ENCODE results near the gene SPNS1.

SPNS1 gene

DNA sequence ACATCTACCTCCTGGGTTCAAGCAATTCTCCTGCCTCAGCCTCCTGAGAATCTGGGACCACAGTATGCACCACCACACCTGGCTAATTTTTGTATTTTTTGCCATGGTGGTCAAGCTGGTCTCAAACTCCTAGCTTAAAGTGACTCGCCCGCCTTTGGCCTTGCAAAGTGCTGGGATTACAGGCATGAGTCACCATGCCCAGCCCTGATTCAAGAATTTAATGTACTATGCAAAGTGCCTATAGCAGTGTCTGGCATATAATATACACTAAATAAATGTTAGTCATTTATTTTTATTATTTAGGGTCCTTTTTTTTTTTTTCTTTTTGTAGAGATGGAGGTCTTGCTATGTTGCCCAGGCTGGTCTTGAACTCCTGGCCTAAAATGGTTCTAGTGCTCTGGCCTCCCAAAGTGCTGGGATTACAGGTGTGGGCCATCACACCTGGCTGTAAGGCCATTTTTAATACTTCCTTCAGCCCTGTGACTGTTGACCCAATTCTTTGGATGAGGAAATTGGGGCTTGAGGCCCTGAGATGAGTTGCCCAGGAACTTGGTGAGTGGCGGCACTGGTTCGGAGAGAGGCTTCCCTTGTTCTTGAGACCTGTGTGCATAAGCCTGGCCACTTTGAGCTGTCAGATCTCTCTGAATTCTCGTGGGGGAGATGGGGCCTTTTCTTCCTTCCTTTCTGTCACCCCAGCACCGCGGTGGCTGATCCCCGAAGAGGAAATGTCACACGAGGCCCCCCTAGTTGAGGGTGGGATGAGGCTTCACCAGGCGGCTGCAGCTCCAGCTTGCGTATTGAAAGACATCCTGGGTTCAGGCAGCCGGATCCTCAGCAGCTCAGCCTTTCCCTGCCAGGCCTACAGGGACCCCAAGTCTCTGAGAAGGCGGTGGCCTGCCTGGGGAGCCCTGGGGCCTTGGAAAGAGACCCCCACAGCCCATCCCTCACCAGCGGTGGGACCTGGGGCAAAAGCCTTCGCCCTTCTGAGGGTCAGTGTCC lies 49.0 kb downstream of the SPNS1 start:
- TF ChIP-seq, protein P1, sequence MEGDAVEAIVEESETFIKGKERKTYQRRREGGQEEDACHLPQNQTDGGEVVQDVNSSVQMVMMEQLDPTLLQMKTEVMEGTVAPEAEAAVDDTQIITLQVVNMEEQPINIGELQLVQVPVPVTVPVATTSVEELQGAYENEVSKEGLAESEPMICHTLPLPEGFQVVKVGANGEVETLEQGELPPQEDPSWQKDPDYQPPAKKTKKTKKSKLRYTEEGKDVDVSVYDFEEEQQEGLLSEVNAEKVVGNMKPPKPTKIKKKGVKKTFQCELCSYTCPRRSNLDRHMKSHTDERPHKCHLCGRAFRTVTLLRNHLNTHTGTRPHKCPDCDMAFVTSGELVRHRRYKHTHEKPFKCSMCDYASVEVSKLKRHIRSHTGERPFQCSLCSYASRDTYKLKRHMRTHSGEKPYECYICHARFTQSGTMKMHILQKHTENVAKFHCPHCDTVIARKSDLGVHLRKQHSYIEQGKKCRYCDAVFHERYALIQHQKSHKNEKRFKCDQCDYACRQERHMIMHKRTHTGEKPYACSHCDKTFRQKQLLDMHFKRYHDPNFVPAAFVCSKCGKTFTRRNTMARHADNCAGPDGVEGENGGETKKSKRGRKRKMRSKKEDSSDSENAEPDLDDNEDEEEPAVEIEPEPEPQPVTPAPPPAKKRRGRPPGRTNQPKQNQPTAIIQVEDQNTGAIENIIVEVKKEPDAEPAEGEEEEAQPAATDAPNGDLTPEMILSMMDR (IDR thresholded peaks at IDR 0.05; ENCODE audit: borderline replicate concordance, control extremely low read depth, extremely low read depth, insufficient read depth, missing control alignments) = no peak
- in situ Hi-C loops (cut with MboI; ENCODE audit: low sequenced_read_pairs, unreplicated experiment) = no loop called here
- no peak for DNase-seq (ENCODE audit: low spot score)

DNA sequence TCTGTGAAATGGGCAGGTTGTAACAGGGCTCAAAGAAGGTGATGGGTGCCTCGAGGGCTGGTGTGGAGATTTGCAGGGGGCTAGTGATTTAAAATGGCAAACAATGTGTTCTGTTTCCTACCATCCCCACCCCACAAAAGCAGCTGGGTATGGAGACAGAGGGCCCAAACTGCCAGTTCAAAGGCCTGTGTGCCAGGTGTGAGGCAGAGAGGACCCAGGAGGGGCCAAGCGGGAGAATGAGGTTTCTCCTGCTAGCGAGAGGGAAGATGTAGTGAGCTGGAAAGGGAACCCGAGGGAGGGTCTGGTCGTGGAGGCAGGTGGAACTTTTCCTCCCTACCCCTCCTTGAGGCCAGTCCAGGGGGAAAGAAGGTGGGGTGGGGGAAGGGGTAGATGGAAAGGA lies 49.7 kb downstream of the SPNS1 start:
- in situ Hi-C loops (cut with MboI; ENCODE audit: low sequenced_read_pairs, unreplicated experiment) = no loop called here
- TF ChIP-seq, protein P1 (IDR thresholded peaks at IDR 0.05; ENCODE audit: borderline replicate concordance, control extremely low read depth, extremely low read depth, insufficient read depth, missing control alignments) = no peak
- DNase-seq (ENCODE audit: low spot score) = no peak

DNA sequence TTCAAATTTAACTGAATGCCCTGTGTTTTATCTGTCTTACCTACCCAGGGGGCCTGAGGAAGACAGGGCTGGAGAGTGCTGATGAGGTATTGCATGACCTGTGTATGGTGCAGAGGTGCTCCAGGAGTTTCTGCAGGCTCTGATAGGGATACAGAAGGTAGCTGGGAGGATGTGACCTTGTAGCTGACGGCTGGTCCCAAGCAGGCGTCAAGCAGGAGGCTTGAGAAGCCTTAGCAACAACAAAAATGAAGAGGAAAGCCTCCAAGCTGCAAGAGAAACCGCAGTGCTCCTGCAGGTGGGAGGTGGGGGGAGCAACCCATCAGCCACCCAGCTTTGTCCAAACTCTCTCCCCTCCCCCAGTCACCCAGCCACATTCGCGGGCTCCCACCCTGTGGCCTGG lies 50.6 kb downstream of the SPNS1 start:
- in situ Hi-C loops (cut with MboI; ENCODE audit: low sequenced_read_pairs, unreplicated experiment) = no loop called here
- DNase-seq (ENCODE audit: low spot score) = no peak
- TF ChIP-seq, protein P1 (IDR thresholded peaks at IDR 0.05; ENCODE audit: borderline replicate concordance, control extremely low read depth, extremely low read depth, insufficient read depth, missing control alignments) = no peak

DNA sequence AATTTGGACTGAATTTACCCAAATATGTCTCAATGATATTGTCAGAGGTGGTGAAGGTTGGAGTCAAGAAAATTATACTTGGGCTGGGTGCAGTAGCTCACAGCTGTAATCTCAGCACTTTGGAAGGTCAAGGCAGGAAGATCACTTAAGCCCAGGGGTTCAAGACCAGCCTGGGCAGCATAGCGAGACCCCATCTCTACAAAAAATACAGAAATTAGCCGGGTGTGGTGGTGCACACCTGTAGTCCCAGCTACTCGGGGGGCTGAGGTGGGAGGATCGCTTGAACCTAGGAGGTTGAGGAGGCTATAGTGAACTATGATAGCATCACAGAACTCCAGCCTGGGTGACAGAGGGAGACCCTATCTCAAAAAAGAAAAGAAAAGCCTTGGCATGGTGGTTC lies 51.2 kb downstream of the SPNS1 start:
- no peak for DNase-seq (ENCODE audit: low spot score)
- TF ChIP-seq, protein P1 (IDR thresholded peaks at IDR 0.05; ENCODE audit: borderline replicate concordance, control extremely low read depth, extremely low read depth, insufficient read depth, missing control alignments) = no peak
- in situ Hi-C loops (cut with MboI; ENCODE audit: low sequenced_read_pairs, unreplicated experiment) = no loop called here

DNA sequence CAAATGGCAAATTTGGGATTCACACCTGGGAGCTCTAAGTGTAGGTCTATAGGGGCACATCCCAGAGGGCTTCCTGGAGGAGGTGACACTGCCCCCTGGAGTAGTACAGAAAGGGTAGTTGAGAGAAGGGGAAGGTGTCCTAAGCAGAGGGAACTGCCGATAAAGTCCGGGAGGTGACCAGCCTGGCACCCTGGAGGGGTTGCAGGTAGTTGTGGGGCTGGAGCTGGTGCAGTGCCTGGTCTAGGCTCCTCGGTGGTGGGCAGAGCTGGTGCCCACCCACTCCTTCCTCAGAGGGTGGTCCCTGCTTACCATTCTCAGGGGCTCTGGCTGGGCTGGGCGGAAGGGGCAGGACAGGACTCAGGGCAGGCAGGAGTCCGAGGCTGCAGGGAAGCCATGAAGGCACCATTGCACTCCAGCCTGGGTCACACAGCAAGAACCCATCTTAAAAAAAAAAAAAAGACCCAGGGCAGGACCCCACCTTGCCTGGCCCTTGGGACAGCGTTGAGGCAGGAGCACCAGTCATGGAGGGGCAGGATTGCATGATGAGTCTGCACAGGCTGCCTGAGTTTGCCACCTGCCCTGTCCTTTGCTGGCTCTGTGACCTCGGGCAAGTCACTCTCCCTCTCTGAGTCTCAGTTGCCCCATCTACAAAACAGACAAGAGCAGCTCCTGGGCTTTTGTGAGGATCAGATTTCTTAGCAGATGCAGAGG lies 54.0 kb downstream of the SPNS1 start:
- in situ Hi-C loops (cut with MboI; ENCODE audit: low sequenced_read_pairs, unreplicated experiment) = no loop called here
- DNase-seq (ENCODE audit: low spot score) = no peak
- TF ChIP-seq, protein P1 (IDR thresholded peaks at IDR 0.05; ENCODE audit: borderline replicate concordance, control extremely low read depth, extremely low read depth, insufficient read depth, missing control alignments) = no peak

DNA sequence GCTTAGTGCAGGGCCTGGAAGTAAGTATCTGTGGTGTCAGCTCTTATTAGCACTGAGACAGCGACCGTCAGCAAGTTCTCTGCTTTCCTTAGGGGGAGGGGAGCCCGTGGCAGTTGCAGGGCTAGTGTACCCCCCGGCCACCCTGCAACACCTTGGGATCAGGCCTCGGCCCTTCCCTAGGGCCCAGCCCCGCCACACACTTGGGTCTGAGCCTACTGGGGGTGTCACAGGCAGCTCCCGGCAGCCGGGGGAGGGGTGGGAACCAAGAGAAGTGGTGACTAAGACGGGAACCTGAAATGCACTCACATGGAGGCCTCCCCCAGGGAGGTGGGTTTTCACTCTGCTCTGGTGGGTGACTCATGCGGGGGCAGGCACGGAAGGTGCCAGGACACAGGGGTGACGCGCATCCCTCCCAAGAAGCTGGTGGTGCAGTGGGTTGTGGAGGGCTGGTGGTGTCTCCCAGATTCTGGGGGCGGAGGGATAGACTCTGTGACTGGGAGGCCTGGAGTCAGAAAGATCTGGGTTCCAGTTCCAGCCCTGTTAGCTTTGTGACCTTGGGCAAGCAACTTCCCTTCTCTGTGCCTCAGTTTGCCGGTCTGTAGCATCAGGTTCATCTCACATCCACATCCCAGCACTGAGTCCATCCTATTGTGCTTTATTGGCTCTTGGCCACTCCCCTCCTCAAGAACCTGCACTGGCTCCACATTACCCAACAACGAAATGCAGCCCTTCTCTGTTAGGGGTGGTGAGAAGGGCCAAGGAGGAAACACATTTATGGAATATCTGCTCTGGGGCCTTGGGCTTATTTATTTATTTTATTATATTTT lies 54.8 kb downstream of the SPNS1 start:
- peak; percentile 72 for DNase-seq (ENCODE audit: low spot score)
- in situ Hi-C loops (cut with MboI; ENCODE audit: low sequenced_read_pairs, unreplicated experiment) = no loop called here

More for the DNA sequence above, 54.8 kb downstream of the SPNS1 start:
- TF ChIP-seq, protein P1 (IDR thresholded peaks at IDR 0.05; ENCODE audit: borderline replicate concordance, control extremely low read depth, extremely low read depth, insufficient read depth, missing control alignments) = no peak

Measured in GM13976 (cell line).